ENCODE measurements around the gene MGAT2. TPM values are rescaled to one million over a fixed set of nuclear protein-coding genes. Genes with fewer than 3 reads are reported as not detected.

MGAT2 gene
- polyA plus RNA-seq, 1 of the 3 experiments (the other 2 are of a cell fraction) = 20.6 TPM

DNA sequence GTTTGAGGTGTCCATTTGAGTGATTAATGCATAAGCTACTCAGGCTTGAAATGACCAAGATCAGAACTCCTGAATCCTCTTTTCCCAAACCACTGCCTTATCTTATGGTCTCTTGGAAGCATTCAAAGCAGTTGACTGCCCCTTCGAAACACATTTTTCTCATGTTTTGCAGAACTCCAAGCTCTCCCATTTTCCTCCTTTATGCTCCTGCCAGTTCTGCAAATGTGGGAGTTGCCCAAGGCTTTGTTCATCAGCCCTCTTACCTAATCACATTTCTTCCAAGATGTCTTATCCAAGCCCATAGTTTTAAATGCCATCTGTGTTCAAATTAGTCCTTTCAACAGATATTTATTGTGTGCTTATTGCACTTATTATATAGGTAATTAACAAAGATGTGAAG lies 16.3 kb downstream of the MGAT2 start:
- Histone ChIP-seq H3K4me3 (ENCODE audit: low read depth in 2 of 2, low read length in 1 of 2) (no peak overlapping the region), H3K9me3 (no peaks in the 10 kb centered on the region), H3K36me3 (replicated peaks in 1 of 2; ENCODE audit: control insufficient read depth in 1 of 2, insufficient read depth in 2 of 2, low read length in 1 of 2) (peaks cover 16 to 30% of the 10 kb centered on the region in 2 experiments), H3K27me3 (ENCODE audit: insufficient read depth) (no peaks in the 10 kb centered on the region), H3K9ac (no peak overlapping the region), H3K4me1 (ENCODE audit: control insufficient read depth in 1 of 2, insufficient read depth in 2 of 2, low read depth in 1 of 2, low read length in 1 of 2) (peaks cover 6 to 7% of the 10 kb centered on the region in 2 experiments; a peak in 3 of 4 replicates), H4K20me1 (ENCODE audit: insufficient read depth) (peaks cover 8% of the 10 kb centered on the region; the same call in 1 of the 2 replicates), H3K79me2 (ENCODE audit: insufficient read depth) (peaks cover 89% of the 10 kb centered on the region), H3K27ac (ENCODE audit: low read depth in 2 of 2, low read length in 1 of 2) (no peak overlapping the region), H3F3A (replicated peaks; ENCODE audit: insufficient read depth) (peaks cover 39% of the 10 kb centered on the region), H2AFZ (ENCODE audit: low read depth) (no peak overlapping the region), H3K9me2 (no peaks in the 10 kb centered on the region), H3K4me2 (peak overlapping the region; percentile 49)
- TF ChIP-seq NRF1 (IDR thresholded peaks at IDR 0.05; ENCODE audit: low read depth, low read length) = no peak
- TF ChIP-seq RAD21 (IDR thresholded peaks at IDR 0.05; ENCODE audit: low read length) = no peak
- no peak for TF ChIP-seq TEAD4 (IDR thresholded peaks at IDR 0.05; ENCODE audit: borderline replicate concordance, insufficient read depth)
- no peak for TF ChIP-seq EZH2phosphoT487 (IDR thresholded peaks at IDR 0.05; ENCODE audit: borderline replicate concordance, low read depth)
- POLR2A ChIA-PET = no interaction called here
- WGBS (ENCODE audit: low lambda C conversion rate) = 100% methylated on average over 1 of the region's 1 CpG
- no peak for DNase-seq
- CTCF ChIA-PET = interaction anchor here (1.2 to 1.9 kb wide), 2 partner anchors 50 to 216 kb away, joined by 3 to 5 read pairs; partner anchors contain the start of gene NEMF

DNA sequence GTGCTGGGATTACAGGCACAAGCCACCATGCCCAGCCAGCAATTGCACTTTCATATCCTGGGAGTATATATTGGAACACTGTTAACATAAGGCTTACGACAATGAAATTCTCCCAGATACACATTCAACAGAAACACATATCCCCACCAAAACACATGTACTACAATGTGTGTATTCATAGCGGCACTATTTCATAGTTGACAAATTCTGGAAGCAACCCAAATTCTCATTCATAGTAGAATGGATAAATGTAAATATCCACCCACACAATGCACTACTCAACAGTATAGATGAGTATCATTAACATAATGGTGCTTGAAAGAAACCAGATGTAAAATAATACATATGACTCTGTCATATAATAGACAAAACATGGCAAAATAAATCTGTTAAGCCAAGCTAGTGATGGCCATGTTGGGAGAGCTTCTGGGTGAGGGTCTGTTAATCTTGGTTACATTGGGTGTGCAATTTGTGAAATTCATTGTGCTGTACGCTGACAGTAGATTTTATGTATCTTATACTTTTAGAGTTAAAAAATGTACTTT lies 17.0 kb downstream of the MGAT2 start:
- peaks cover 41% of the 10 kb centered on the region for H3F3A ChIP-seq (replicated peaks; ENCODE audit: insufficient read depth)
- H3K27me3 ChIP-seq (ENCODE audit: insufficient read depth) = no peaks in the 10 kb centered on the region
- H3K79me2 ChIP-seq (ENCODE audit: insufficient read depth) = peaks cover 89% of the 10 kb centered on the region
- peak; percentile 32 for DNase-seq
- H3K9me3 ChIP-seq = no peaks in the 10 kb centered on the region
- H3K27ac ChIP-seq (ENCODE audit: low read depth in 2 of 2, low read length in 1 of 2) = no peak overlapping the region
- H3K4me2 ChIP-seq = no peak overlapping the region
- H3K9me2 ChIP-seq = no peaks in the 10 kb centered on the region
- 69% methylated on average over 3 of the region's 3 CpGs for WGBS (ENCODE audit: low lambda C conversion rate)
- CTCF ChIA-PET = interaction anchor here (1.1 to 1.9 kb wide), 4 partner anchors 13 to 215 kb away, joined by 3 to 5 read pairs (median 4); partner anchors contain the start of gene NEMF
- TF ChIP-seq GATA2 (CRISPR knock-in tag; IDR thresholded peaks at IDR 0.05) (peak; percentile 26; the same call in 1 of the 2 replicates), RCOR1 (IDR thresholded peaks at IDR 0.05; ENCODE audit: low read length) (0 out of 2 replicates have a peak, but pooled peaks have one; percentile 33)
- TF ChIP-seq, protein P1, sequence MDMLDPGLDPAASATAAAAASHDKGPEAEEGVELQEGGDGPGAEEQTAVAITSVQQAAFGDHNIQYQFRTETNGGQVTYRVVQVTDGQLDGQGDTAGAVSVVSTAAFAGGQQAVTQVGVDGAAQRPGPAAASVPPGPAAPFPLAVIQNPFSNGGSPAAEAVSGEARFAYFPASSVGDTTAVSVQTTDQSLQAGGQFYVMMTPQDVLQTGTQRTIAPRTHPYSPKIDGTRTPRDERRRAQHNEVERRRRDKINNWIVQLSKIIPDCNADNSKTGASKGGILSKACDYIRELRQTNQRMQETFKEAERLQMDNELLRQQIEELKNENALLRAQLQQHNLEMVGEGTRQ (IDR thresholded peaks at IDR 0.05; ENCODE audit: borderline replicate concordance, low read depth, low read length) = no peak
- no peak overlapping the region for H3K9ac ChIP-seq
- POLR2A ChIA-PET = interaction anchor here (0.6 kb wide), 2 partner anchors 193 to 215 kb away, joined by 4 to 5 read pairs; partner anchors contain the start of gene NEMF
- H3K4me1 ChIP-seq (ENCODE audit: control insufficient read depth in 1 of 2, insufficient read depth in 2 of 2, low read depth in 1 of 2, low read length in 1 of 2) = peaks cover 7% of the 10 kb centered on the region in 2 experiments; a peak in 2 of 4 replicates
- peaks cover 8% of the 10 kb centered on the region; the same call in 1 of the 2 replicates for H4K20me1 ChIP-seq (ENCODE audit: insufficient read depth)
- H3K4me3 ChIP-seq (ENCODE audit: low read depth in 2 of 2, low read length in 1 of 2) = no peak overlapping the region
- peaks cover 16 to 30% of the 10 kb centered on the region in 2 experiments for H3K36me3 ChIP-seq (replicated peaks in 1 of 2; ENCODE audit: control insufficient read depth in 1 of 2, insufficient read depth in 2 of 2, low read length in 1 of 2)
- H2AFZ ChIP-seq (ENCODE audit: low read depth) = no peak overlapping the region

All from SK-N-SH (cell line).